Measurements from ENCODE around the gene SLC13A4. TPM values are rescaled to one million over a fixed set of nuclear protein-coding genes. Genes with fewer than 3 reads are reported as not detected.

Gene SLC13A4
- polyA plus RNA-seq, 1 donor (not counting 4 experiments of a cell fraction or from before 2014, with no cell fraction given) = 0.12 TPM

DNA sequence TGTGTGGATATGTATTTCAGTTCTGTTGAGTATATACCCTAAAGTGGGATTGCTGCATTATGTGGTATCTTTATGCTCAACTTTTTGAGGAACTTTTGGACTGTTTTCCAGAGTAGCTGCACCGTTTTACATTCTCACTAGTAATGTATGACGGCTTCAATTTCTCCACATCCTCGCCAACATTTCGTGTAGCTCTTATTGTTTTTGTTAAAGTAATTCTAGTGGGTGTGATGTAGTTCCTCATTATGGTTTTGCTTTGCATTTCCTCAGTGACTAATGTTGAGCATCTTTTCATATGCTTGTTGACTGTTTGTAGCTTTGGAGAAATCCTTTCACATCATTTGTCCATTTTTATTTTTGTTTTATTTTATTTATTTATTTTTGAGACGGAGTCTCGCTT lies 61.1 kb downstream of the SLC13A4 start:
- H3K27ac ChIP-seq (ENCODE audit: control insufficient read depth, insufficient read depth, low read length) = no peak overlapping the region
- H3K27me3 ChIP-seq (ENCODE audit: control insufficient read depth, extremely low read depth, insufficient read depth, low read length) = no peaks in the 10 kb centered on the region
- dilution Hi-C loops (cut with MboI; ENCODE audit: extremely low pct_ligation_motif_present, low sequenced_read_pairs) = no loop called here
- H3K79me2 ChIP-seq (ENCODE audit: control insufficient read depth, insufficient read depth, low read length) = peaks cover 87% of the 10 kb centered on the region
- H2AFZ ChIP-seq (ENCODE audit: control insufficient read depth, low read length) = no peak overlapping the region
- DNase-seq (ENCODE audit: low read depth, low spot score) (no peak), FAIRE-seq (no peak)
- TF ChIP-seq, protein P1, sequence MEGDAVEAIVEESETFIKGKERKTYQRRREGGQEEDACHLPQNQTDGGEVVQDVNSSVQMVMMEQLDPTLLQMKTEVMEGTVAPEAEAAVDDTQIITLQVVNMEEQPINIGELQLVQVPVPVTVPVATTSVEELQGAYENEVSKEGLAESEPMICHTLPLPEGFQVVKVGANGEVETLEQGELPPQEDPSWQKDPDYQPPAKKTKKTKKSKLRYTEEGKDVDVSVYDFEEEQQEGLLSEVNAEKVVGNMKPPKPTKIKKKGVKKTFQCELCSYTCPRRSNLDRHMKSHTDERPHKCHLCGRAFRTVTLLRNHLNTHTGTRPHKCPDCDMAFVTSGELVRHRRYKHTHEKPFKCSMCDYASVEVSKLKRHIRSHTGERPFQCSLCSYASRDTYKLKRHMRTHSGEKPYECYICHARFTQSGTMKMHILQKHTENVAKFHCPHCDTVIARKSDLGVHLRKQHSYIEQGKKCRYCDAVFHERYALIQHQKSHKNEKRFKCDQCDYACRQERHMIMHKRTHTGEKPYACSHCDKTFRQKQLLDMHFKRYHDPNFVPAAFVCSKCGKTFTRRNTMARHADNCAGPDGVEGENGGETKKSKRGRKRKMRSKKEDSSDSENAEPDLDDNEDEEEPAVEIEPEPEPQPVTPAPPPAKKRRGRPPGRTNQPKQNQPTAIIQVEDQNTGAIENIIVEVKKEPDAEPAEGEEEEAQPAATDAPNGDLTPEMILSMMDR (optimal IDR thresholded peaks at IDR 0.05 in 1 of 3, IDR thresholded peaks at IDR 0.05 in 1 of 3, conservative IDR thresholded peaks at IDR 0.05 in 1 of 3; ENCODE audit: extremely low read depth in 1 of 3, insufficient read depth in 2 of 3, low read length in 3 of 3) = no peak
- no peak for TF ChIP-seq EZH2 (IDR thresholded peaks at IDR 0.05; ENCODE audit: low read length)
- no peaks in the 10 kb centered on the region for H4K20me1 ChIP-seq (ENCODE audit: control insufficient read depth, extremely low read depth, insufficient read depth, low read length)
- H3K4me3 ChIP-seq (ENCODE audit: control insufficient read depth in 2 of 3, extremely low read depth in 1 of 3, insufficient read depth in 2 of 3, low read depth in 1 of 3, low read length in 3 of 3) = no peak overlapping the region
- H3K4me1 ChIP-seq (ENCODE audit: control insufficient read depth, extremely low read depth, insufficient read depth, low read length) = peaks cover 37% of the 10 kb centered on the region
- H3K9ac ChIP-seq (ENCODE audit: control insufficient read depth, extremely low read depth, insufficient read depth, low read length) = no peak overlapping the region
- H3K36me3 ChIP-seq (ENCODE audit: control insufficient read depth in 2 of 2, extremely low read depth in 1 of 2, insufficient read depth in 2 of 2, low read length in 2 of 2) = no peaks in the 10 kb centered on the region
- H3K4me2 ChIP-seq (ENCODE audit: control insufficient read depth, extremely low read depth, insufficient read depth, low read depth, low read length) = no peak overlapping the region
- no peaks in the 10 kb centered on the region for H3K9me3 ChIP-seq (ENCODE audit: control insufficient read depth, low read depth, low read length)
- H3K9me1 ChIP-seq (ENCODE audit: control insufficient read depth, extremely low read depth, insufficient read depth, low read length) = no peaks in the 10 kb centered on the region

DNA sequence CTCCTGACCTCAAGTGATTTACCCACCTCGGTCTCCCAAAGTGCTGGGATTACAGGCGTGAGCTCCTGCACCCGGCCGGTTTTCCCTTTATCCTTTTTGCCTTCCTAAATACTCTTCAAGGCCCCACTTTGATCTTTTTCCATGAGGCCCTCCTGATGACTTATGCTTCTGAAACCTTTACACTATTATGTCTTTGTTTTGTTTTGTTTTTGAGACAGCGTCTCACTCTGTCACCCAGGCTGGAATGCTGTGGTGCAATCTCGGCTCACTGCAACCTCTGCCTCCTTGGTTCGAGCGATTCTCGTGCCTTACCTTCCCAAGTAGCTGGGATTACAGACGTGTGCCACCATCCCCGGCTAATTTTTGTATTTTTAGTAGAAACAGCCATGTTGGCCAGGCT lies 61.8 kb downstream of the SLC13A4 start:
- peaks cover 41% of the 10 kb centered on the region for H3K4me1 ChIP-seq (ENCODE audit: control insufficient read depth, extremely low read depth, insufficient read depth, low read length)
- TF ChIP-seq, protein P1 (optimal IDR thresholded peaks at IDR 0.05 in 1 of 3, IDR thresholded peaks at IDR 0.05 in 1 of 3, conservative IDR thresholded peaks at IDR 0.05 in 1 of 3; ENCODE audit: extremely low read depth in 1 of 3, insufficient read depth in 2 of 3, low read length in 3 of 3) = no peak
- no peak for TF ChIP-seq EZH2 (IDR thresholded peaks at IDR 0.05; ENCODE audit: low read length)
- peaks cover 80% of the 10 kb centered on the region for H3K79me2 ChIP-seq (ENCODE audit: control insufficient read depth, insufficient read depth, low read length)
- no peaks in the 10 kb centered on the region for H4K20me1 ChIP-seq (ENCODE audit: control insufficient read depth, extremely low read depth, insufficient read depth, low read length)
- no peaks in the 10 kb centered on the region for H3K36me3 ChIP-seq (ENCODE audit: control insufficient read depth in 2 of 2, extremely low read depth in 1 of 2, insufficient read depth in 2 of 2, low read length in 2 of 2)
- H2AFZ ChIP-seq (ENCODE audit: control insufficient read depth, low read length) = no peak overlapping the region
- H3K9me3 ChIP-seq (ENCODE audit: control insufficient read depth, low read depth, low read length) = no peaks in the 10 kb centered on the region
- H3K9ac ChIP-seq (ENCODE audit: control insufficient read depth, extremely low read depth, insufficient read depth, low read length) = no peak overlapping the region
- no peak overlapping the region for H3K27ac ChIP-seq (ENCODE audit: control insufficient read depth, insufficient read depth, low read length)
- no peak overlapping the region for H3K4me2 ChIP-seq (ENCODE audit: control insufficient read depth, extremely low read depth, insufficient read depth, low read depth, low read length)
- dilution Hi-C loops (cut with MboI; ENCODE audit: extremely low pct_ligation_motif_present, low sequenced_read_pairs) = no loop called here
- no peak for DNase-seq (ENCODE audit: low read depth, low spot score)
- FAIRE-seq = no peak
- no peaks in the 10 kb centered on the region for H3K27me3 ChIP-seq (ENCODE audit: control insufficient read depth, extremely low read depth, insufficient read depth, low read length)
- H3K4me3 ChIP-seq (ENCODE audit: control insufficient read depth in 2 of 3, extremely low read depth in 1 of 3, insufficient read depth in 2 of 3, low read depth in 1 of 3, low read length in 3 of 3) = no peak overlapping the region
- H3K9me1 ChIP-seq (ENCODE audit: control insufficient read depth, extremely low read depth, insufficient read depth, low read length) = no peaks in the 10 kb centered on the region

Measured in keratinocyte (primary cell).